ENCODE measurements around the gene SERTAD2.

SERTAD2 gene, protein sequence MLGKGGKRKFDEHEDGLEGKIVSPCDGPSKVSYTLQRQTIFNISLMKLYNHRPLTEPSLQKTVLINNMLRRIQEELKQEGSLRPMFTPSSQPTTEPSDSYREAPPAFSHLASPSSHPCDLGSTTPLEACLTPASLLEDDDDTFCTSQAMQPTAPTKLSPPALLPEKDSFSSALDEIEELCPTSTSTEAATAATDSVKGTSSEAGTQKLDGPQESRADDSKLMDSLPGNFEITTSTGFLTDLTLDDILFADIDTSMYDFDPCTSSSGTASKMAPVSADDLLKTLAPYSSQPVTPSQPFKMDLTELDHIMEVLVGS

DNA sequence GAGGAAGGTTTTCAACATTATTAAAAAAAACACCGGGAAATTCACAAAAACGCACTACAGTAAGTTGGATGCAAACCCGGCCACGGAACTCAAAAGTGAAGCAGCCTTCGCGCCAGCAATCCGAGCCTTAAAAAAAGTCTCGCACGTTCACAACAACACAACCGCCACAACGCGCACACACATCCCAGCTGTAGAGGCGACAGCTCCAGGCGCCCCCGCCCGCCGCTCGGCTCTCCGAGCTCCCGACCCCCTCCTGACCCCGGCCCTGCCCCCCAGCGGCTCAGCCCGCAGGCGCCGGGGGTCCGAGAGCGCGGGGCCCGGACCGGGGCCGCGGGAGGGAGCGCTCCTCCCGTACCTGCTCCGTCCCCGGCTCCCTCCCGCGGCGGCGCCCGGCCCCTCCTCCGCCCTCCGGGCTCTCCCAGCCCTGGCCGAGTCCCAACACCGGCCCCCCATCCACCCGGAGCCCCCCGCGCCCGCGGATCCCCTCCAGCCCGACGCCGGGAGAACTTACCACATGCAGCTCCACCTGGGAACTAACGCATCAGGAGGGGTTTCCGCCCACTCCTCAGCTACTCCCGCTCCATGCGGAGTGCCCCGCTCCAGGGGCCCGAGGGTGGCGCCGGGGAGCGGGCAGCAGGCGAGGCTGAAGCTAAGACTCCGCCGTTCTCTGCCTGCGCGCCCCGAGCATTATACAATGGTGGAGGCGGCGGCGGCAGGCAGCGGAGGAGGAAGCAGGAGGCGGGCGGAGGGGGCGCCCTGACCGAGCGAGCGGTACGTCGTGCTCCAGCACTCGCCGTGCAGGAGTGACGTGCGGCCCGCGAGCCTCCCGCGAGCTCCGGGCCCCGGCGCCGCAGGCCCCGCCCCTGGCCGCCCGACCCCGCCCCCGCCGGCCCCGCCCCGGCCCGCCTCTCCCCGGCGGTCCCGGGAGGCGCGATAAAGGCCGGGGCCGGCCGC lies at the start of gene SERTAD2:
SERTAD2 (minus strand) TSS at position 805 of the 954 bp plus-strand sequence. CDS start 17,042 bp downstream, outside the sequence.
- peak within 1 kb of the TSS; percentile 95 for H3K27ac ChIP-seq
- peak within 1 kb of the TSS; percentile 93 for H3K9ac ChIP-seq
- peak within 1 kb of the TSS; percentile 96 for H3K4me3 ChIP-seq (IDR thresholded peaks at IDR 0.05; ENCODE audit: insufficient read depth, low read depth, low read length)
- H3K79me2 ChIP-seq (ENCODE audit: insufficient read depth, low read depth), result peaks cover 48% of the 10 kb centered on the region
- peak within 1 kb of the TSS; percentile 78 for H2AFZ ChIP-seq (ENCODE audit: low read depth)
- no peaks in the 10 kb centered on the region for H3K36me3 ChIP-seq (ENCODE audit: insufficient read depth)
- TF ChIP-seq, protein P1, sequence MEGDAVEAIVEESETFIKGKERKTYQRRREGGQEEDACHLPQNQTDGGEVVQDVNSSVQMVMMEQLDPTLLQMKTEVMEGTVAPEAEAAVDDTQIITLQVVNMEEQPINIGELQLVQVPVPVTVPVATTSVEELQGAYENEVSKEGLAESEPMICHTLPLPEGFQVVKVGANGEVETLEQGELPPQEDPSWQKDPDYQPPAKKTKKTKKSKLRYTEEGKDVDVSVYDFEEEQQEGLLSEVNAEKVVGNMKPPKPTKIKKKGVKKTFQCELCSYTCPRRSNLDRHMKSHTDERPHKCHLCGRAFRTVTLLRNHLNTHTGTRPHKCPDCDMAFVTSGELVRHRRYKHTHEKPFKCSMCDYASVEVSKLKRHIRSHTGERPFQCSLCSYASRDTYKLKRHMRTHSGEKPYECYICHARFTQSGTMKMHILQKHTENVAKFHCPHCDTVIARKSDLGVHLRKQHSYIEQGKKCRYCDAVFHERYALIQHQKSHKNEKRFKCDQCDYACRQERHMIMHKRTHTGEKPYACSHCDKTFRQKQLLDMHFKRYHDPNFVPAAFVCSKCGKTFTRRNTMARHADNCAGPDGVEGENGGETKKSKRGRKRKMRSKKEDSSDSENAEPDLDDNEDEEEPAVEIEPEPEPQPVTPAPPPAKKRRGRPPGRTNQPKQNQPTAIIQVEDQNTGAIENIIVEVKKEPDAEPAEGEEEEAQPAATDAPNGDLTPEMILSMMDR (conservative IDR thresholded peaks at IDR 0.05; ENCODE audit: low read depth, low read length), result no peak; the same call in 1 of the 2 replicates
- peak within 1 kb of the TSS; percentile 86 for H3K4me2 ChIP-seq
- H4K20me1 ChIP-seq (ENCODE audit: insufficient read depth), result no peaks in the 10 kb centered on the region; the same call in 1 of the 2 replicates
- H3K4me1 ChIP-seq (ENCODE audit: low read depth, poor library complexity, severe bottlenecking), result peaks cover 63% of the 10 kb centered on the region
- H3K27me3 ChIP-seq (ENCODE audit: insufficient read depth, low read depth), result no peaks in the 10 kb centered on the region

DNA sequence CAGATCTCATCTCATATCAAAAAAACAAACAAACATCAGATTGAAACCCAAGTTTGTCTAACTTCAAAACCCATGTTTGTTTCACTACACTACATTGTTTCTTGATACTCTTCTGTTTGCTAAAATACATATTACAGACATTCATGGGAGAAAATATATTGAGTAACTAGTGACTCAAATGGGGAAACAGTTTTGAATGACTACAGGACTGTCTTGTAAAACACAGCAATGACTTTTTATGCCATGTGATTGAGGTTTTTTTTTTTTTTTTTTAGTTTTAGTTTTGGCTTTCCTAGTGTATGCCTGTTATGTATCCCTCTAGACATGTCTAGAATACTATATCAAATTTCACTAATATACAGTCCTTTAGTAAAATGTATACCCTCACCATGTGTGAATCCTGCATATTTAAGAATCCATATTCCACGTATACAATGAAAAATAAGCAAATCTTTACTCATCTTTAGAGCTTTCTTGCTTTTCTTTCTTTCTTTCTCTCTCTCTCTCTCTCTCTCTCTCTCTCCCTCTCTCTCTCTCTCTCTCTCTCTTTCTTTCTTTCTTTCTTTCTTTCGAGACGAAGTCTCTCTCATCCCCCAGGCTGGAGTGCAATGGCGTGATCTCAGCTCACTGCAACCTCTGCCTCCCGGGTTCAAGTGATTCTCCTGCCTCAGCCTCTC lies 46.6 kb upstream of the SERTAD2 start:
- no peaks in the 10 kb centered on the region for H3K4me1 ChIP-seq (ENCODE audit: low read depth, poor library complexity, severe bottlenecking)
- H2AFZ ChIP-seq (ENCODE audit: low read depth), result no peak overlapping the region
- H3K36me3 ChIP-seq (ENCODE audit: insufficient read depth), result no peaks in the 10 kb centered on the region
- no peak overlapping the region for H3K4me3 ChIP-seq (IDR thresholded peaks at IDR 0.05; ENCODE audit: insufficient read depth, low read depth, low read length)
- no peaks in the 10 kb centered on the region for H3K27me3 ChIP-seq (ENCODE audit: insufficient read depth, low read depth)
- no peaks in the 10 kb centered on the region for H4K20me1 ChIP-seq (ENCODE audit: insufficient read depth)
- no peak overlapping the region for H3K9ac ChIP-seq
- H3K79me2 ChIP-seq (ENCODE audit: insufficient read depth, low read depth), result no peaks in the 10 kb centered on the region
- H3K27ac ChIP-seq, result no peak overlapping the region
- TF ChIP-seq, protein P1 (conservative IDR thresholded peaks at IDR 0.05; ENCODE audit: low read depth, low read length), result no peak
- no peak overlapping the region for H3K4me2 ChIP-seq

DNA sequence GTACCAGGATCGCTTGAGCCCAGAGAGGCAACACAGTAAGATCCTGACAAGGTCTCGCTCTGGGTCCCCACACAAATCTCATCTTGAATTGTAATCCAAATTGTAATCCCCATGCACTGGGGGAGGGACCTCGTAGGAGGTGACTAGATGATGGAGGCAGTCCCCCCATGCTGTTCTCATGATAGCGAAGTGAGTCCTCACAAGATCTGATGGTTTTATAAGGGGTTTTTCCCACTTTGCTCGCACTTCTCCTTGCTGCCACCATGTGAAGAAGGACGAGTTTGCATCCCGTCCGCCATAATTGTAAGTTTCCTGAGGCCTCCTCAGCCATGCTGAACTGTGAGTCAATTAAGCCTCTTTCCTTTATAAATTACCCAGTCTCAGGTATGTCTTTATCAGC lies 46.0 kb upstream of the SERTAD2 start:
- Histone ChIP-seq H3K27me3 (ENCODE audit: insufficient read depth, low read depth) (no peaks in the 10 kb centered on the region), H3K36me3 (ENCODE audit: insufficient read depth) (no peaks in the 10 kb centered on the region), H3K79me2 (ENCODE audit: insufficient read depth, low read depth) (no peaks in the 10 kb centered on the region), H2AFZ (ENCODE audit: low read depth) (no peak overlapping the region), H4K20me1 (ENCODE audit: insufficient read depth) (no peaks in the 10 kb centered on the region), H3K27ac (no peak overlapping the region), H3K9ac (no peak overlapping the region), H3K4me2 (no peak overlapping the region), H3K4me3 (IDR thresholded peaks at IDR 0.05; ENCODE audit: insufficient read depth, low read depth, low read length) (no peak overlapping the region), H3K4me1 (ENCODE audit: low read depth, poor library complexity, severe bottlenecking) (no peaks in the 10 kb centered on the region)
- TF ChIP-seq, protein P1 (conservative IDR thresholded peaks at IDR 0.05; ENCODE audit: low read depth, low read length), result no peak

DNA sequence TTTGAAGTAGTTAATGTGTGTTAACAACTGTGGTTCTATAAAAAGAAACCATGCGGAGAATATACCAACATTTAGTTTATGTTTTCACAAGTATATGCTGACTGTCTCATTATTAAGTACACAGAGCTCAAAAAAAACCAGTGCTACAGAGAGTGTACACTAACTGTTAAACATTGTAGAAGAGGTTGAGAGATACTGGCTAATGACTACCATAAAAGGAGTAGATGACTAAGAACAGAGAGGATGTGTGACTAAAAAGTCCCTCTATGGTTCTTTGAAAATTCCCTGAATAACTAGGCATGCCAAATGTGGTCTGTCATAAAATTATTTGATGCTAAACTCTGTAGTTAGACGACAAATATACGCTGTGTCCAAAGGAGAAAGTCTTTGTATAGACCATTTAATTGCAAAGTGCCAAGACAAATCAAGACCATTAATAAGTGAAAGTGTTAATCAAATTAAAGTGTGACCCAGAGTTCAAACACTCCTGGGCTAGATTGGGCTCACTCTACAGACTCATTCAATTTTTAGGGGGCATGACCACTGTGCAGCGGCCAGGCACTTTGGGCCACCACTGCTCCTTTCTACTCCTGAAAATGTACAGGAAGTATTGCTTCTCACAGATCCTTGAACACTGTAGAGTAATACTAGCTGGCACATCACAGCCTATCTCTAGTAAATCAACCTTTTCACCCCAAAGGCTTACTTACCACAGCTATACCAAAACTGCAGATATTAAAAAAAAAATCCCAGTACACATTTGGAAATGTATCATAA lies 45.1 kb upstream of the SERTAD2 start:
- H3K27ac ChIP-seq, result no peak overlapping the region
- no peak overlapping the region for H3K9ac ChIP-seq

More for the DNA sequence above, 45.1 kb upstream of the SERTAD2 start:
- Histone ChIP-seq H3K4me2 (no peak overlapping the region), H4K20me1 (ENCODE audit: insufficient read depth) (no peaks in the 10 kb centered on the region), H3K36me3 (ENCODE audit: insufficient read depth) (no peaks in the 10 kb centered on the region), H3K4me3 (IDR thresholded peaks at IDR 0.05; ENCODE audit: insufficient read depth, low read depth, low read length) (no peak overlapping the region), H3K79me2 (ENCODE audit: insufficient read depth, low read depth) (no peaks in the 10 kb centered on the region), H3K27me3 (ENCODE audit: insufficient read depth, low read depth) (no peaks in the 10 kb centered on the region), H2AFZ (ENCODE audit: low read depth) (no peak overlapping the region), H3K4me1 (ENCODE audit: low read depth, poor library complexity, severe bottlenecking) (no peaks in the 10 kb centered on the region)
- TF ChIP-seq, protein P1 (conservative IDR thresholded peaks at IDR 0.05; ENCODE audit: low read depth, low read length), result no peak

Data from KMS-11 (cell line).